ENCODE results near the gene DAB1.

DAB1 gene

GRCh38 chr1:57017717-57018116, 406.1 kb downstream of the DAB1 start:
- TF ChIP-seq, protein P1, sequence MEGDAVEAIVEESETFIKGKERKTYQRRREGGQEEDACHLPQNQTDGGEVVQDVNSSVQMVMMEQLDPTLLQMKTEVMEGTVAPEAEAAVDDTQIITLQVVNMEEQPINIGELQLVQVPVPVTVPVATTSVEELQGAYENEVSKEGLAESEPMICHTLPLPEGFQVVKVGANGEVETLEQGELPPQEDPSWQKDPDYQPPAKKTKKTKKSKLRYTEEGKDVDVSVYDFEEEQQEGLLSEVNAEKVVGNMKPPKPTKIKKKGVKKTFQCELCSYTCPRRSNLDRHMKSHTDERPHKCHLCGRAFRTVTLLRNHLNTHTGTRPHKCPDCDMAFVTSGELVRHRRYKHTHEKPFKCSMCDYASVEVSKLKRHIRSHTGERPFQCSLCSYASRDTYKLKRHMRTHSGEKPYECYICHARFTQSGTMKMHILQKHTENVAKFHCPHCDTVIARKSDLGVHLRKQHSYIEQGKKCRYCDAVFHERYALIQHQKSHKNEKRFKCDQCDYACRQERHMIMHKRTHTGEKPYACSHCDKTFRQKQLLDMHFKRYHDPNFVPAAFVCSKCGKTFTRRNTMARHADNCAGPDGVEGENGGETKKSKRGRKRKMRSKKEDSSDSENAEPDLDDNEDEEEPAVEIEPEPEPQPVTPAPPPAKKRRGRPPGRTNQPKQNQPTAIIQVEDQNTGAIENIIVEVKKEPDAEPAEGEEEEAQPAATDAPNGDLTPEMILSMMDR (IDR thresholded peaks at IDR 0.05; ENCODE audit: poor library complexity, severe bottlenecking) = no peak
- DNase-seq (ENCODE audit: low spot score) = no peak
- H3K27me3 ChIP-seq (ENCODE audit: insufficient read depth, poor library complexity, severe bottlenecking) = no peaks in the 10 kb centered on the region
- ATAC-seq (ENCODE audit: low read depth) = no peak
- H3K9me3 ChIP-seq (ENCODE audit: severe bottlenecking) = no peaks in the 10 kb centered on the region
- H3K36me3 ChIP-seq (ENCODE audit: low read depth) = no peaks in the 10 kb centered on the region
- H3K27ac ChIP-seq (ENCODE audit: poor library complexity, severe bottlenecking) = no peak overlapping the region
- no peak overlapping the region for H3K4me3 ChIP-seq (ENCODE audit: severe bottlenecking)
- no peaks in the 10 kb centered on the region for H3K4me1 ChIP-seq (ENCODE audit: insufficient read depth, poor library complexity, severe bottlenecking)

DNA sequence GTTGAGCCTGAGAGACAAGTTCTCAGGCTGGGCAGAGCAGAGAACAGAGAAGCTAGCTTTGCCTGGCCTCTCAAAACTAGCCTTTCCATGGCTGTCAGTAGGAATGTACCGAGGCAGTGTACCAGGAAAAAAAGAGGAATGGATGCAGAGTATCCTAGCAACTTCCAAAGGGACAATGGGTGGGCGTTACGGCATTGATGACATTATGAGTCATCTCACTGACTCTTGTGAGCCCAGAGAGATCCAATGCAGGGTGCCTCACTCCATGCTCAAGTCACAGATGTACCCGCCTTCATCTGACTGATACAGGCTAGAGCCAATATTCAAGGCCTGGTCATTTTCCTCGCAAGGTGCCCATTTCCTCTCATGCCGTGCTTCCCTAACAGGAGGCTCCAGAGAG, 406.7 kb downstream of the DAB1 start:
- H3K4me3 ChIP-seq (ENCODE audit: severe bottlenecking) = no peak overlapping the region
- ATAC-seq (ENCODE audit: low read depth) = no peak
- no peak for DNase-seq (ENCODE audit: low spot score)
- no peaks in the 10 kb centered on the region for H3K4me1 ChIP-seq (ENCODE audit: insufficient read depth, poor library complexity, severe bottlenecking)
- no peak overlapping the region for H3K27ac ChIP-seq (ENCODE audit: poor library complexity, severe bottlenecking)
- no peaks in the 10 kb centered on the region for H3K27me3 ChIP-seq (ENCODE audit: insufficient read depth, poor library complexity, severe bottlenecking)
- TF ChIP-seq, protein P1 (IDR thresholded peaks at IDR 0.05; ENCODE audit: poor library complexity, severe bottlenecking) = no peak
- H3K36me3 ChIP-seq (ENCODE audit: low read depth) = no peaks in the 10 kb centered on the region
- no peaks in the 10 kb centered on the region for H3K9me3 ChIP-seq (ENCODE audit: severe bottlenecking)

DNA sequence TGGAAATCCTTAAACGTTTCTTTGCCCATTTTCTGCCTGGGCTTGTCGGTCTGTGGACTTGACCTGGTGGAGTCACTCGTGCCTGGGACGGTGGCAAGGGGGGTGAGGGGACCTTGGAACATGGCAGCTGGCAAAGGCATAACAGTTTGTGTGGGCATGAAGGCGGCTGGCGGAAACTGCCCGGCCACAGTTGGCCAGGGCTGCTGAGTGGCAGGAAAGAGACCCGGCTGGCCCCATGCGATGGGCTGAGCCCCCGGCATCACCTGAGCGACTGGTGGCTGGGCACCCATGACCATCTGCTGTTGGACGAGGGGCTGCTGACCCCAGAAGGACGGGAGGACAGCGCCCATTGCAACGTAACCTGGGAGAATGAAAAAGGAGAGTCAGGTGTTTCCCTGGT, 408.8 kb downstream of the DAB1 start:
- ATAC-seq (ENCODE audit: low read depth) (no peak), DNase-seq (ENCODE audit: low spot score) (no peak)
- Histone ChIP-seq H3K27ac (ENCODE audit: poor library complexity, severe bottlenecking) (no peak overlapping the region), H3K4me1 (ENCODE audit: insufficient read depth, poor library complexity, severe bottlenecking) (no peaks in the 10 kb centered on the region), H3K27me3 (ENCODE audit: insufficient read depth, poor library complexity, severe bottlenecking) (no peaks in the 10 kb centered on the region), H3K9me3 (ENCODE audit: severe bottlenecking) (no peaks in the 10 kb centered on the region), H3K4me3 (ENCODE audit: severe bottlenecking) (no peak overlapping the region), H3K36me3 (ENCODE audit: low read depth) (no peaks in the 10 kb centered on the region)
- TF ChIP-seq, protein P1 (IDR thresholded peaks at IDR 0.05; ENCODE audit: poor library complexity, severe bottlenecking) = no peak

- Histone ChIP-seq H3K9me3 (ENCODE audit: severe bottlenecking) (no peaks in the 10 kb centered on the region), H3K27ac (ENCODE audit: poor library complexity, severe bottlenecking) (no peak overlapping the region), H3K27me3 (ENCODE audit: insufficient read depth, poor library complexity, severe bottlenecking) (no peaks in the 10 kb centered on the region), H3K36me3 (ENCODE audit: low read depth) (no peaks in the 10 kb centered on the region), H3K4me3 (ENCODE audit: severe bottlenecking) (no peak overlapping the region), H3K4me1 (ENCODE audit: insufficient read depth, poor library complexity, severe bottlenecking) (no peaks in the 10 kb centered on the region)
- TF ChIP-seq, protein P1 (IDR thresholded peaks at IDR 0.05; ENCODE audit: poor library complexity, severe bottlenecking) = no peak
- no peak for DNase-seq (ENCODE audit: low spot score)
- ATAC-seq (ENCODE audit: low read depth) = no peak
Observed at GRCh38 chr1:57013522-57013921, 410.3 kb downstream of the DAB1 start.

- no peaks in the 10 kb centered on the region for H3K4me1 ChIP-seq (ENCODE audit: insufficient read depth, poor library complexity, severe bottlenecking)
- DNase-seq (ENCODE audit: low spot score) (no peak), ATAC-seq (ENCODE audit: low read depth) (no peak)
- H3K9me3 ChIP-seq (ENCODE audit: severe bottlenecking) = no peaks in the 10 kb centered on the region
- TF ChIP-seq, protein P1 (IDR thresholded peaks at IDR 0.05; ENCODE audit: poor library complexity, severe bottlenecking) = no peak
- H3K27ac ChIP-seq (ENCODE audit: poor library complexity, severe bottlenecking) = no peak overlapping the region
- no peaks in the 10 kb centered on the region for H3K36me3 ChIP-seq (ENCODE audit: low read depth)
- H3K27me3 ChIP-seq (ENCODE audit: insufficient read depth, poor library complexity, severe bottlenecking) = no peaks in the 10 kb centered on the region
- no peak overlapping the region for H3K4me3 ChIP-seq (ENCODE audit: severe bottlenecking)
Observed at GRCh38 chr1:57012315-57012714, 411.5 kb downstream of the DAB1 start.
